Subcutaneous adipose tissue (tissue), 4 donors: ENCODE results near the gene MLYCD. TPM values are rescaled to one million over a fixed set of nuclear protein-coding genes. Genes with fewer than 3 reads are reported as not detected.

Experiments
- CTCF ChIP-seq: fragments of 450-650 bp; IDR thresholded peaks from one replicate; pipeline ENCODE4 v1.5.1; 2016; ENCODE audit warnings: low read depth, mild to moderate bottlenecking, control low read depth, antibody characterized with exemption, moderate library complexity
- total RNA-seq, 4 donors: library from RNA; depleted of rRNA; stranded (reverse); fragments of >200 nt; gene quantifications; one replicate each; pipeline ENCODE4 v1.1.0, GENCODE V29; 2016

Gene MLYCD
- total RNA-seq, 4 donors from 2014 or later = 10.0 to 30.9 (median 11.5) TPM

- TF ChIP-seq CTCF = no peak
Measured at GRCh38 chr16:83907111-83907510, 8.2 kb downstream of the MLYCD start.

DNA sequence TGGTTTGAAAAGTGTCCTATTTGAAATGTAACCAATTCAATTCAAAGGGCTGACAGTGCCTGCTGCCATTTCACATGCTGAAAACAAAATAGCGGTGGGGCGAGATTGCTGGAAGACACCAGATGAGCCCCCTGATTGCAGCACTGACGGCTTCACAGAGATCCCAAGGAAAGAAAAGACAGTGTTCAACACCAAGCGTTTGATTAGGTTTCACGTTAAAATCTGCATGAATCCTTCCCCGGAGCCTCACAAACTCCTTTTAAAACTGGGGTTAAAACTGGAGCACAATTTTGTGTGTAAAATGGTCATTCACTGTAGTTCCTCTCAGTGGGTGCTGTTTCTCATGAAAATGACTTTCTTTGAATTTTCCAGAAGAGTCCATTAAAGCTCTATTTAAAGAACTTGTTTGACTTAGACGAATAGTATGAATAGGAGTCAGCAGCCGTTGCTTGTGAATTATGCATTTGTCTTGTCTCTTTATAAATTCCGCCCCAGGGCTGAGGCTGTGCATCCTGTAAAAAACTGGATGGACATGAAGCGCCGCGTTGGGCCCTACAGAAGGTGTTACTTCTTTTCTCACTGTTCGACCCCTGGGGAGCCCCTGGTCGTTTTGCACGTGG, 8.8 kb downstream of the MLYCD start:
- TF ChIP-seq CTCF = no peak

DNA sequence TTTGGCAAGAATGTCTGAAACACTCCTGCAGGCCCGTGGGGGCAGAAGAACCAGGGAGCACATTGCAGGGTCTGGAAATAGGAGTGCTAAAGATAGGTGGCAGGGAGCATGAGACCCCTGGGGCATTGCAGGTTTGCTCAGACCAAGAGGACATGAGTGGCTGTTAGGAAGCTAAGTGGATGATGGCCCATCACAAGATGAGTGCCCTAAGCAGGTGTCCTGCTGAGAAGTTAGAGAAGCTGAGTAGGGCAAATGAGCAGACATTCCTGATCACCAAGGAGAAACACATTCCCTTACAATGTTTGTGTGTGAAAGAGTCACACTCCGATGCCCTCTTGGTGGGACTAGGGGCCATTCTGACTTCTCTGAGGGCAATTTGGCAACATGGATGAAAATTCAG, 9.9 kb downstream of the MLYCD start:
- no peak for TF ChIP-seq CTCF

DNA sequence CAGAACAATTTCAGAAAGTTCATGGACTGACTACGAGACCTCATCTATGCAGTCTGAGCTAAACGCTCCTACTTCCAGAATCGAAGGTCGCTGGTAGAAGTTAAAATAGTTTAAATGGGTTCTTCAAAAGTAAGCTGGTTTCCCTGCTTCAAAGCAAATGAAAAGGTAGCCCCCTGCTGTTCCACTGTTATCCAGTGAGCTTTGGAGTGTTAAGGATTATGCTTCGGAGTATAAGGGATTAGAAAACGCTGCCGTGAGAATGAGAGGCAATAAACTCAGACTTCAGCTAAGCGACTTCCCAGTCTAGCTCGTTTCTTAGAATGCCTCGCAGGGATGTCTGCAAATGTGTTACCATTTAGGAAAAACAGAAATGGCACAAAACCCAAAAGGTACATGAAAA, 12.4 kb downstream of the MLYCD start:
- no peak for TF ChIP-seq CTCF

DNA sequence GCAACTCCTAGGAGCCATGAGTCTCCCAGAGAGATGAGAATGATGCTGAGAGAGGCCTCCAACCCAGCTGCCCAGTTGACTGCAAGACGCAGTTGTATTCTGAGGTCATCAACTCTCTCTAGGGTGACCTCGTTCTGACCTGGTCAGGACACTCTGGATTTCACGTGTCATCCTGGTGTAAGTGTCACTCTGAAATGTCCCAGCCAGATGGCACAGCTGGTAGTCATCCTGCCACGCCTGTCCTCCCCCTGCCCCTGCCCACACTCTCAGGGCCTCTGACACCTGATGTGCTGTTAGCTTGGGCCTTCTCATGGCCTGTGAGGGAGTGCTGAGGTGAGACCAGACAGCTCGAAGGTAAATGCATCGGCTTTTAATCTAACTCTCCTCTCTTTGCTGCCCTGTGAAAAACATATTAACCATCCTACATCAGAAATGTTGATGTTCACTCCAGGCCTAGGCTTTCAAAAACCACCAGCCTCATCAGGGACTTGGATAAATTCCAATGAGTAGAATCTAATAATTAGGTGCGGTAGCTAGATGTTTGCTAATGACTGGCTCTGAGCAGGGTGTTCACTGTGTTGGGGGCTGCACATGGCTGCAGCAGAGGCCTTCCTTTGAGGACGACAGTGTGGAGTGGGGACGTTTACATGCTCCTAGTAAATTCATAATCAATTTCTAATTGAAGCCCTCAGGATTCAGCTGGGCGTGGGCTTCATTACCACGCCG, 13.8 kb downstream of the MLYCD start:
- TF ChIP-seq CTCF = no peak

DNA sequence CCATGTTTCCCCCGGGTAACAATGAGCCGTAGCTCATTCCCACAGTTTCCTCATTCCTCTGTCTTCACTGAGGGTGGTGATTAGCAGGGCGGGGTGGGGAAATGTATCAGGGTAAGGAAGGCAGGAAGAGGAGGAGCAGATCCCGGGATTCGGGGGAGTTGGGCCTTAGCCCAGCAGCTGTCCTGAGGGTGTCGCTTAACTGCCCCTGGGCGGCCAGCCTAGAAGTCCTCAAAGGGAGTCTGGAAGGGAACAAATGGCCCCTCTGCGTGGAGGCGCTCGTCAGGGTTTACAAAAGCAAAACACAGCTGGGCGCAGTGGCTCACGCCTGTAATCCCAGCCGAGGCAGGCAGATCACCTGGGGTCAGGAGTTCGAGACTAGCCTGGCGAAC, 14.3 kb downstream of the MLYCD start:
- TF ChIP-seq CTCF = no peak

- TF ChIP-seq CTCF = no peak
Measured at GRCh38 chr16:83914091-83914710, 15.3 kb downstream of the MLYCD start.
